Mucosa of descending colon (tissue), 3 donors: ENCODE data around the gene SFPQ. TPM values are rescaled to one million over a fixed set of nuclear protein-coding genes. Genes with fewer than 3 reads are reported as not detected.

Source experiments
- ATAC-seq: fragments of 200-7000 bp; cut with Tn5 transposase; one replicate; pipeline ENCODE4 v1.9.1; 2020; ENCODE audit warnings: mild to moderate bottlenecking, moderate library complexity
- DNase-seq, 3 donors: peaks; one replicate each; pipeline ENCODE4 v3.0.0-alpha.2; 2020
- H3K36me3 ChIP-seq: fragments of 200-600 bp; one replicate; pipeline ENCODE4 v1.8.0; 2021; ENCODE audit warnings: low read depth, mild to moderate bottlenecking
- H3K4me1 ChIP-seq: fragments of 200-600 bp; one replicate; pipeline ENCODE4 v1.8.0; 2021; ENCODE audit warnings: low read depth, mild to moderate bottlenecking
- H3K4me3 ChIP-seq: fragments of 200-600 bp; one replicate; pipeline ENCODE4 v1.8.0; 2021; ENCODE audit warnings: mild to moderate bottlenecking
- H3K9me3 ChIP-seq: fragments of 200-600 bp; one replicate; pipeline ENCODE4 v1.8.0; 2021; ENCODE audit warnings: mild to moderate bottlenecking
- CTCF ChIP-seq: fragments of 200-600 bp; IDR thresholded peaks from one replicate; pipeline ENCODE4 v1.8.0; 2022; ENCODE audit warnings: antibody characterized with exemption, mild to moderate bottlenecking
- intact Hi-C, 2 donors: fragments of 100-400 bp; cut with DNase I in 1 of 2; cut with micrococcal nuclease in 1 of 2; formaldehyde crosslinking; loops; one replicate each; pipeline versions ENCODE4 v1.11.0 to v1.11.1; 2022; cut with DNase I, micrococcal nuclease
- total RNA-seq, 3 donors: library from RNA; stranded (reverse); fragmentation: NEBNext Ultra II Directional in 2 of 3; extraction: Animal tissue kit (Norgen Biotek cat#: 25700) in 2 of 3; gene quantifications; one replicate each; pipeline versions ENCODE4 v1.2.1 to v1.2.4, GENCODE V29; 2021 to 2023
- donor health status: DM: no; HTN: no; CAD: no; lungs with moderate emphysema.
- donor health status: DM: no; HTN: no; CAD: no.
- donor health status: DM: no; HTN: yes; CAD: no.

The SFPQ gene
- total RNA-seq, 3 donors from 2014 or later = 164 to 196 (median 174) TPM

DNA sequence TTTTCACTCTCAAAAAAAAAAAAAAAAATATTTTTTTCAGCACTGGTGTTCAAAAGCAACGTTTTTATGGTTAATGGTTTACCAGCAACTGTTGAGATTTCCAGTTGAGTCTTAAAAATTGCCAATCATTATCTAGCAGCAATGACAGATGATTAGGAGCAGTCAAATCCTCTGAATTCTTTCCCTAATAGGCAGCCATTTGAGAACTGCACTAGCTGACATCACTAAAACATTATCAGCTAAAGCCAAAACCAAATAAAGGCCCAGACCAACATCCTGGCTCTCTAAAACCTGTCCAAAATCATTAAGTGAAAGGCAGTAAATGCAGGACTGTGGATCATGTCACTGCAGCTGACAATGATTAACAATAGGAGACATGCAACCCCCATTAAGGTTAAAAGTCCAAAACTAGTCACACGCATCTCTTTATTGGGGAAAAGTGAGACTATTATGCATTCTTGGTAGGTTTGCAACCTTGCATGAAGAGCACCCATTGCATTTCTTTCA lies 14.0 kb downstream of the SFPQ start:
- intact Hi-C loops = no loop called here
- no peak for DNase-seq
- H3K4me1 ChIP-seq = peaks cover 5% of the 10 kb centered on the region

DNA sequence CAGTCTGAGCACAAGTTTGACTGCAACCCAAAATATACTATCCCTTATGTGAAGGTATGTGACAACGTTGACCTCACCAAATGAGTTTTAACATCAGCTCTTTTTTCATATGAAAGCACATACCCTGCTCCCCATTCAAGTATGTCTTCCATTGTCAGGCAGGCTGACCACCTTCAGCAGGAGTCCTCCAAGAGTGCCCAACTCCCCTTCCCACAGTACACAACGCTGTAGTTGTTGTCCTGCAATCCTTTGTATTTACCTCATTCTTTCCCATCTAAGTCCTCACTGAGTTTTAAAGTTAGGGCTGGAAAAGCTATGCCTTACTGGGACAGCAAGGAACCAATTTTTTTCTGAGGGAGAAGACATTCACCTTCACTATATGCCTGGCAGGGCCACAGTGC lies 14.7 kb downstream of the SFPQ start:
- Histone ChIP-seq H3K4me3 (no peak overlapping the region), H3K36me3 (peaks cover 22% of the 10 kb centered on the region), H3K9me3 (no peaks in the 10 kb centered on the region), H3K4me1 (peaks cover 5% of the 10 kb centered on the region)
- intact Hi-C loops = no loop called here
- ATAC-seq (no peak), DNase-seq (no peak)
- no peak for TF ChIP-seq CTCF

More for the DNA sequence above, 14.0 kb downstream of the SFPQ start:
- no peak for TF ChIP-seq CTCF
- no peak for ATAC-seq
- Histone ChIP-seq H3K9me3 (no peaks in the 10 kb centered on the region), H3K36me3 (peaks cover 28% of the 10 kb centered on the region), H3K4me3 (no peak overlapping the region)

- Histone ChIP-seq H3K4me1 (peaks cover 5% of the 10 kb centered on the region), H3K9me3 (no peaks in the 10 kb centered on the region), H3K4me3 (no peak overlapping the region), H3K36me3 (peaks cover 22% of the 10 kb centered on the region)
- no peak for TF ChIP-seq CTCF
- no peak for ATAC-seq
- intact Hi-C loops = no loop called here
- DNase-seq = no peak
Observed at GRCh38 chr1:35177237-35177786, 15.6 kb downstream of the SFPQ start.

- Histone ChIP-seq H3K36me3 (peaks cover 22% of the 10 kb centered on the region), H3K4me1 (no peaks in the 10 kb centered on the region), H3K4me3 (no peak overlapping the region), H3K9me3 (no peaks in the 10 kb centered on the region)
- ATAC-seq = no peak
- intact Hi-C loops = no loop called here
- no peak for DNase-seq
- TF ChIP-seq CTCF = no peak
Observed at GRCh38 chr1:35175602-35176001, 17.3 kb downstream of the SFPQ start.

- no peaks in the 10 kb centered on the region for H3K9me3 ChIP-seq
- no peak for TF ChIP-seq CTCF
- H3K36me3 ChIP-seq = peaks cover 22% of the 10 kb centered on the region
- H3K4me1 ChIP-seq = no peaks in the 10 kb centered on the region
- DNase-seq (no peak), ATAC-seq (no peak)
- H3K4me3 ChIP-seq = no peak overlapping the region
- intact Hi-C loops = no loop called here
Observed at GRCh38 chr1:35175098-35175576, 17.8 kb downstream of the SFPQ start.
